ENCODE measurements around the gene C3orf52.

GRCh38 chr3:112131111-112131510 is 44.9 kb downstream of the C3orf52 start:
- peak; percentile 61 for TF ChIP-seq POLR2A (IDR thresholded peaks at IDR 0.05; ENCODE audit: low read depth, low read length)
- TF ChIP-seq SP1 (IDR thresholded peaks at IDR 0.05; ENCODE audit: low read depth, low read length), result no peak
- TF ChIP-seq ASH2L (IDR thresholded peaks at IDR 0.05; ENCODE audit: borderline replicate concordance, low read depth), result no peak
- TF ChIP-seq, protein P1, sequence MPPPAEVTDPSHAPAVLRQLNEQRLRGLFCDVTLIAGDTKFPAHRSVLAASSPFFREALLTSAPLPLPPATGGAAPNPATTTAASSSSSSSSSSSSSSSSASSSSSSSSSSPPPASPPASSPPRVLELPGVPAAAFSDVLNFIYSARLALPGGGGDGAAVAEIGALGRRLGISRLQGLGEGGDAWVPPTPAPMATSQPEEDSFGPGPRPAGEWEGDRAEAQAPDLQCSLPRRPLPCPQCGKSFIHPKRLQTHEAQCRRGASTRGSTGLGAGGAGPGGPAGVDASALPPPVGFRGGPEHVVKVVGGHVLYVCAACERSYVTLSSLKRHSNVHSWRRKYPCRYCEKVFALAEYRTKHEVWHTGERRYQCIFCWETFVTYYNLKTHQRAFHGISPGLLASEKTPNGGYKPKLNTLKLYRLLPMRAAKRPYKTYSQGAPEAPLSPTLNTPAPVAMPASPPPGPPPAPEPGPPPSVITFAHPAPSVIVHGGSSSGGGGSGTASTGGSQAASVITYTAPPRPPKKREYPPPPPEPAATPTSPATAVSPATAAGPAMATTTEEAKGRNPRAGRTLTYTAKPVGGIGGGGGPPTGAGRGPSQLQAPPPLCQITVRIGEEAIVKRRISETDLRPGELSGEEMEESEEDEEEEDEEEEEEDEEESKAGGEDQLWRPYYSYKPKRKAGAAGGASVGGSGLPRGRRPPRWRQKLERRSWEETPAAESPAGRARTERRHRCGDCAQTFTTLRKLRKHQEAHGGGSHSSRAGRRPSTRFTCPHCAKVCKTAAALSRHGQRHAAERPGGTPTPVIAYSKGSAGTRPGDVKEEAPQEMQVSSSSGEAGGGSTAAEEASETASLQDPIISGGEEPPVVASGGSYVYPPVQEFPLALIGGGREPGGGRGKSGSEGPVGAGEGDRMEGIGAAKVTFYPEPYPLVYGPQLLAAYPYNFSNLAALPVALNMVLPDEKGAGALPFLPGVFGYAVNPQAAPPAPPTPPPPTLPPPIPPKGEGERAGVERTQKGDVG (CRISPR knock-in tag; IDR thresholded peaks at IDR 0.05), result no peak
